Measurements from ENCODE around the gene HOXC9. TPM values are rescaled to one million over a fixed set of nuclear protein-coding genes. Genes with fewer than 3 reads are reported as not detected.

Gene HOXC9
- total RNA-seq (2021) = not detected in 3 replicates
- not detected for Bru-seq, nascent RNA
- long read RNA-seq, experiment 1 = 0 reads
- long read RNA-seq, experiment 2 = 0 reads
- long read RNA-seq, experiment 3 = 0 reads

GRCh38 chr12:54000116-54001114 lies at the start of gene HOXC9:
HOXC9 (plus strand) TSS chr12:54000161; CDS start chr12:54000189, 28 bp downstream.
- POLR2A ChIA-PET = no interaction called here
- TF ChIP-seq MAX (CRISPR knock-in tag; IDR thresholded peaks at IDR 0.05) (no peak), USF2 (CRISPR knock-in tag; IDR thresholded peaks at IDR 0.05) (0 out of 2 replicates have a peak, but pooled peaks have one; percentile 3)

GRCh38 chr12:53950437-53950773 lies 49.6 kb upstream of the HOXC9 start:
- Mint-ChIP-seq H3K4me3 (no peak overlapping the region), H3K27ac (no peak overlapping the region), H3K4me1 (peaks cover 23% of the 10 kb centered on the region), H3K36me3 (no peaks in the 10 kb centered on the region), H3K27me3 (ENCODE audit: low read depth) (peaks cover 100% of the 10 kb centered on the region), H3K9me3 (no peaks in the 10 kb centered on the region)
- ChIA-PET CTCF (interaction anchor here (1.2 to 4.9 kb wide), 4 partner anchors 10 to 204 kb away, joined by 3 to 26 read pairs (median 14); no protein-coding TSS in a partner anchor), POLR2A (no interaction called here)
- ATAC-seq (no peak), DNase-seq (ENCODE audit: low spot score) (no peak)
- no peak for TF ChIP-seq MLX (CRISPR knock-in tag; IDR thresholded peaks at IDR 0.05)
- no peak for TF ChIP-seq FOXP1 (CRISPR knock-in tag; IDR thresholded peaks at IDR 0.05; ENCODE audit: borderline replicate concordance)
- TF ChIP-seq ZNF425 (CRISPR knock-in tag; conservative IDR thresholded peaks at IDR 0.05) = no peak
- TF ChIP-seq ETV6 (CRISPR knock-in tag; IDR thresholded peaks at IDR 0.05) = no peak
- TF ChIP-seq ATF1 (CRISPR knock-in tag; IDR thresholded peaks at IDR 0.05) = no peak
- no peak for TF ChIP-seq STAT6 (CRISPR knock-in tag; conservative IDR thresholded peaks at IDR 0.05; ENCODE audit: low read depth)
- no peak for TF ChIP-seq ELF4 (CRISPR knock-in tag; IDR thresholded peaks at IDR 0.05; ENCODE audit: low read depth)
- no peak for TF ChIP-seq TEAD4 (CRISPR knock-in tag; IDR thresholded peaks at IDR 0.05)
- no peak for TF ChIP-seq ZBTB43 (CRISPR knock-in tag; IDR thresholded peaks at IDR 0.05)
- no peak for TF ChIP-seq CREM (CRISPR knock-in tag; IDR thresholded peaks at IDR 0.05)
- no peak for TF ChIP-seq MYBL2 (CRISPR knock-in tag; IDR thresholded peaks at IDR 0.05)
- no peak for TF ChIP-seq ZNF232 (CRISPR knock-in tag; IDR thresholded peaks at IDR 0.05)
- no peak for TF ChIP-seq E2F4 (CRISPR knock-in tag; IDR thresholded peaks at IDR 0.05; ENCODE audit: borderline replicate concordance, low read depth)
- TF ChIP-seq IRF1 (CRISPR knock-in tag; IDR thresholded peaks at IDR 0.05) = no peak
- no peak for TF ChIP-seq ZNF317 (CRISPR knock-in tag; IDR thresholded peaks at IDR 0.05; ENCODE audit: borderline replicate concordance, low read depth)

More at GRCh38 chr12:54000116-54001114, at the start of gene HOXC9:
- no peak within 1 kb of the TSS for H3K27ac Mint-ChIP-seq
- ATAC-seq = no peak
- H3K4me3 Mint-ChIP-seq = peak within 1 kb of the TSS; percentile 52
- CTCF ChIA-PET = interaction anchor here (0.6 to 10.8 kb wide), 10 partner anchors 12 to 325 kb away, joined by 3 to 107 read pairs (median 5); partner anchors contain the start of genes COPZ1, HOXC10, HOXC4 and HOXC5
- peaks cover 24% of the 10 kb centered on the region for H3K4me1 Mint-ChIP-seq
- H3K9me3 Mint-ChIP-seq = no peaks in the 10 kb centered on the region
- peaks cover 100% of the 10 kb centered on the region for H3K27me3 Mint-ChIP-seq (ENCODE audit: low read depth)
- DNase-seq (ENCODE audit: low spot score) = no peak
- H3K36me3 Mint-ChIP-seq = no peaks in the 10 kb centered on the region; the same call in 1 of the 2 replicates

Data from WTC11 (cell line).